OCI-LY1 (cell line): ENCODE results near the gene PIWIL4.

Experiments used
- H2AFZ ChIP-seq: fragments of 200-600 bp; sonication (generic), shearing (Covaris generic); 2 replicates; pipeline ENCODE4 v1.6.0; 2014; ENCODE audit warnings: antibody characterized with exemption, mild to moderate bottlenecking, low read length
- H3F3A ChIP-seq: fragments of 200-600 bp; sonication (generic), shearing (Covaris generic); 2 replicates; pipeline ENCODE4 v1.6.0; 2014; ENCODE audit warnings: mild to moderate bottlenecking, antibody characterized with exemption, low read length, moderate library complexity; ENCODE audit not compliant: insufficient read depth
- H3K27ac ChIP-seq: fragments of 200-600 bp; sonication (generic); 2 replicates; pipeline ENCODE4 v1.5.1; 2014; ENCODE audit warnings: low read length, mixed run types, mild to moderate bottlenecking, low read depth; ENCODE audit not compliant: poor library complexity, severe bottlenecking
- H3K27me3 ChIP-seq: fragments of 200-600 bp; sonication (generic); 2 replicates; pipeline ENCODE4 v1.6.0; 2014; ENCODE audit warnings: antibody characterized with exemption, mild to moderate bottlenecking, low read length, moderate library complexity; ENCODE audit not compliant: insufficient read depth
- H3K36me3 ChIP-seq: fragments of 200-600 bp; sonication (generic); 2 replicates; pipeline ENCODE4 v1.6.1; 2014; ENCODE audit warnings: mild to moderate bottlenecking, antibody characterized with exemption, low read length, moderate library complexity, mixed read lengths; ENCODE audit not compliant: insufficient read depth
- H3K4me1 ChIP-seq: fragments of 200-600 bp; sonication (generic); 2 replicates; pipeline ENCODE4 v1.5.1; 2014; ENCODE audit warnings: mild to moderate bottlenecking, low read length, moderate library complexity; ENCODE audit not compliant: insufficient read depth, severe bottlenecking
- H3K4me2 ChIP-seq: fragments of 200-600 bp; sonication (generic), shearing (Covaris generic); 2 replicates; pipeline ENCODE4 v1.6.1; 2014; ENCODE audit warnings: low read length
- H3K4me3 ChIP-seq: fragments of 200-600 bp; sonication (generic); 2 replicates; pipeline ENCODE4 v1.5.1; 2014; ENCODE audit warnings: low read length, low read depth, mild to moderate bottlenecking, mixed read lengths; ENCODE audit not compliant: poor library complexity, severe bottlenecking
- H3K79me2 ChIP-seq: fragments of 200-600 bp; shearing (Covaris generic); 2 replicates; pipeline ENCODE4 v1.6.1; 2016; ENCODE audit warnings: mixed run types, low read length, mixed read lengths; ENCODE audit not compliant: insufficient read depth
- H3K9ac ChIP-seq: fragments of 200-600 bp; sonication (generic), shearing (Covaris generic); 2 replicates; pipeline ENCODE4 v1.6.1; 2014; ENCODE audit warnings: mild to moderate bottlenecking, low read length, mixed read lengths
- H3K9me2 ChIP-seq: fragments of 200-600 bp; sonication (generic), shearing (Covaris generic); 2 replicates; pipeline ENCODE4 v1.6.1; 2014; ENCODE audit warnings: low read depth, mild to moderate bottlenecking, low read length, mixed read lengths
- H3K9me3 ChIP-seq: fragments of 200-600 bp; shearing (Covaris generic); 2 replicates; pipeline ENCODE4 v1.6.1; 2014; ENCODE audit warnings: low read length, mixed read lengths
- H4K20me1 ChIP-seq: fragments of 200-600 bp; sonication (generic), shearing (Covaris generic); 2 replicates; pipeline ENCODE4 v1.6.0; 2016; ENCODE audit warnings: mild to moderate bottlenecking, low read length; ENCODE audit not compliant: insufficient read depth
- CTCF ChIP-seq: fragments of 200-600 bp; sonication (generic), shearing (Covaris generic); IDR thresholded peaks from 2 replicates; pipeline ENCODE4 v1.5.1; 2017; ENCODE audit warnings: mild to moderate bottlenecking, antibody characterized with exemption, low read length, moderate library complexity, mixed read lengths
- EZH2 ChIP-seq: fragments of 200-600 bp; sonication (generic), shearing (Covaris generic); IDR thresholded peaks from 2 replicates; pipeline ENCODE4 v1.8.0; 2017; ENCODE audit warnings: borderline replicate concordance, mixed run types, mild to moderate bottlenecking, antibody characterized with exemption, low read length, moderate library complexity, mixed read lengths

PIWIL4 gene

DNA sequence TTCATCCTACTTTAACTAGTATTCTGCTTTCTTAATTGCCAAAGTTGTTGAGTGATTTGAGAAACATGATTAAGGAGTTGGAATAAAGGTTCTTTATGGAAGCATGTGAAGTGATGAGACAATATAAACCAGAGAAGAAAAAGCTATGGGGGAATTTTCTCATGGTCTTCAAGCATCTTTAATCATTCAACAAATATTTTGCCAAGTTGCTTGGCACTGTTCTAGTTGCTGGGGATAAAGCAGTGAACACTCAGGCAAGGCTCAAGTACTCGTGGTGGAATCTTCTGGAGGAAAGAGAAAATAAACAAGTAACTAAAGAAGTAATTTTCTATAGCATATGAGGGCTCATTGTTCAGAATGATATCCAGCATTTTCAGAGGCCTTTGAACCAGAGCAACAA is 9.2 kb upstream of the PIWIL4 start:
- H3K4me2 ChIP-seq = no peak overlapping the region
- H2AFZ ChIP-seq = no peak overlapping the region

GRCh38 chr11:94558468-94558867 is 8.7 kb upstream of the PIWIL4 start:
- H3K79me2 ChIP-seq = no peaks in the 10 kb centered on the region
- no peak overlapping the region for H3K27ac ChIP-seq
- no peaks in the 10 kb centered on the region for H4K20me1 ChIP-seq
- no peaks in the 10 kb centered on the region for H3F3A ChIP-seq
- no peak overlapping the region for H3K9ac ChIP-seq
- no peak for TF ChIP-seq EZH2
- no peak for TF ChIP-seq CTCF
- no peak overlapping the region for H2AFZ ChIP-seq
- H3K9me3 ChIP-seq = no peaks in the 10 kb centered on the region
- H3K9me2 ChIP-seq = no peaks in the 10 kb centered on the region
- no peaks in the 10 kb centered on the region for H3K27me3 ChIP-seq
- H3K36me3 ChIP-seq = no peaks in the 10 kb centered on the region
- H3K4me2 ChIP-seq = no peak overlapping the region
- no peak overlapping the region for H3K4me3 ChIP-seq
- H3K4me1 ChIP-seq = no peaks in the 10 kb centered on the region

More for the DNA sequence above, 9.2 kb upstream of the PIWIL4 start:
- no peak overlapping the region for H3K27ac ChIP-seq
- H3K9ac ChIP-seq = no peak overlapping the region
- H3K4me3 ChIP-seq = no peak overlapping the region
- H3K9me2 ChIP-seq = no peaks in the 10 kb centered on the region
- no peaks in the 10 kb centered on the region for H3K79me2 ChIP-seq
- TF ChIP-seq EZH2 (no peak), CTCF (no peak)
- no peaks in the 10 kb centered on the region for H3F3A ChIP-seq
- H3K9me3 ChIP-seq = no peaks in the 10 kb centered on the region
- no peaks in the 10 kb centered on the region for H3K4me1 ChIP-seq
- H4K20me1 ChIP-seq = no peaks in the 10 kb centered on the region
- no peaks in the 10 kb centered on the region for H3K27me3 ChIP-seq
- no peaks in the 10 kb centered on the region for H3K36me3 ChIP-seq

- H3K9me3 ChIP-seq = no peaks in the 10 kb centered on the region
- H2AFZ ChIP-seq = no peak overlapping the region
- H3K27ac ChIP-seq = no peak overlapping the region
- no peak for TF ChIP-seq CTCF
- H3K4me2 ChIP-seq = no peak overlapping the region
- no peaks in the 10 kb centered on the region for H3K36me3 ChIP-seq
- H3K4me3 ChIP-seq = no peak overlapping the region
- H3K9ac ChIP-seq = no peak overlapping the region
- no peaks in the 10 kb centered on the region for H3K27me3 ChIP-seq
- no peaks in the 10 kb centered on the region for H3K9me2 ChIP-seq
- H4K20me1 ChIP-seq = no peaks in the 10 kb centered on the region
- H3F3A ChIP-seq = no peaks in the 10 kb centered on the region
- H3K79me2 ChIP-seq = no peaks in the 10 kb centered on the region
- no peaks in the 10 kb centered on the region for H3K4me1 ChIP-seq
These were observed 8.2 kb upstream of the PIWIL4 start for GRCh38 chr11:94558932-94559331.
